Fibroblast of the aortic adventitia (primary cell): ENCODE results near the gene AGBL4. TPM values are rescaled to one million over a fixed set of nuclear protein-coding genes. Genes with fewer than 3 reads are reported as not detected.

Experiments used
- DNase-seq: peaks from one replicate; pipeline ENCODE4 v3.0.0-alpha.2; 2010; ENCODE audit warnings: low read depth
- H3K4me3 ChIP-seq: 2 replicates; pipeline ENCODE4 v1.5.1; 2011; ENCODE audit warnings: low read depth, mild to moderate bottlenecking, control low read depth, low read length, moderate library complexity
- total RNA-seq: library from RNA; depleted of rRNA; stranded (reverse); fragments of >200 nt; gene quantifications from 2 replicates; pipeline ENCODE4 v1.2.3, GENCODE V29; 2012; ENCODE audit warnings: low replicate concordance
- TF ChIP-seq, protein P1 (sequence below): IDR thresholded peaks from 2 replicates; pipeline ENCODE4 v1.5.1; 2011; ENCODE audit warnings: mild to moderate bottlenecking, low read length, control low read depth, inconsistent platforms; ENCODE audit not compliant: insufficient read depth

Gene AGBL4
- total RNA-seq, 1 donor = not detected

DNA sequence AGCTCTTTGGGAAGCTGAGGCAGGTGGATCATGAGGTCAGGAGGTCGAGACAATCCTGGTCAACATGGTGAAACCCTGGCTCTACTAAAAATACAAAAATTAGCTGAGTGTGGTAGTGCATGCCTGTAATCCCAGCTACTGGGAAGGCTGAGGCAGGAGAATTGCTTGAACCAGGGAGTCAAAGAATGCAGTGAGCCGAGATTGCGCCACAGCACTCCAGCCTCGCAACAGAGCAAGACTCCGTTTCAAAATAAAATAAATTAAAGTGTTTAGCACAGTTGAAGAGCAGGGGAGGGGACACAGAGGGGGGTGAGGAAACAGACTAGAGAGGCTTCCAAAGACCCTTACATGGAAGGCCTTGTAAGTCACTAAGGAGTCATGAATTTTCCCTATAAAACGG, 1420.5 kb downstream of the AGBL4 start:
- no peak for DNase-seq
- TF ChIP-seq, protein P1, sequence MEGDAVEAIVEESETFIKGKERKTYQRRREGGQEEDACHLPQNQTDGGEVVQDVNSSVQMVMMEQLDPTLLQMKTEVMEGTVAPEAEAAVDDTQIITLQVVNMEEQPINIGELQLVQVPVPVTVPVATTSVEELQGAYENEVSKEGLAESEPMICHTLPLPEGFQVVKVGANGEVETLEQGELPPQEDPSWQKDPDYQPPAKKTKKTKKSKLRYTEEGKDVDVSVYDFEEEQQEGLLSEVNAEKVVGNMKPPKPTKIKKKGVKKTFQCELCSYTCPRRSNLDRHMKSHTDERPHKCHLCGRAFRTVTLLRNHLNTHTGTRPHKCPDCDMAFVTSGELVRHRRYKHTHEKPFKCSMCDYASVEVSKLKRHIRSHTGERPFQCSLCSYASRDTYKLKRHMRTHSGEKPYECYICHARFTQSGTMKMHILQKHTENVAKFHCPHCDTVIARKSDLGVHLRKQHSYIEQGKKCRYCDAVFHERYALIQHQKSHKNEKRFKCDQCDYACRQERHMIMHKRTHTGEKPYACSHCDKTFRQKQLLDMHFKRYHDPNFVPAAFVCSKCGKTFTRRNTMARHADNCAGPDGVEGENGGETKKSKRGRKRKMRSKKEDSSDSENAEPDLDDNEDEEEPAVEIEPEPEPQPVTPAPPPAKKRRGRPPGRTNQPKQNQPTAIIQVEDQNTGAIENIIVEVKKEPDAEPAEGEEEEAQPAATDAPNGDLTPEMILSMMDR = no peak
- no peak overlapping the region for H3K4me3 ChIP-seq

DNA sequence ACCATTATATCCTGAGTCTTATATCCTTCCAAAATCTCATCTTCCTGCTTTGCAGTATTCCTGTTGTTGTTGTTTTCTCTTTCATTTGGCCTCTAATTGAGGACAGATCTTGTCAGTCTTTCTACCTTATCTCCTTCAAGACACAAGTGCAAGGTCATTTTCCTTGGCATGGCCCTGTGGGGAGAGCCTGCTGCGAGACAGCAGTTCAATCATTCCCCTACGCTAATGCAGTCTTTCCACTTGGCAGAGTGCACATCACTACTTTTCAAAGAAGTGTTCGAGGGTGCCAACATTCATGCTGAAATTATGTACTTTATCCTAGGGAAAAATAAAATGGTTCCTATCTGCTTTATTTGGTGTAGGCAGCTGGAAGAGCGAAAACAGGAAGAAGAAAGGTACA, 1421.4 kb downstream of the AGBL4 start:
- TF ChIP-seq, protein P1 = no peak

DNA sequence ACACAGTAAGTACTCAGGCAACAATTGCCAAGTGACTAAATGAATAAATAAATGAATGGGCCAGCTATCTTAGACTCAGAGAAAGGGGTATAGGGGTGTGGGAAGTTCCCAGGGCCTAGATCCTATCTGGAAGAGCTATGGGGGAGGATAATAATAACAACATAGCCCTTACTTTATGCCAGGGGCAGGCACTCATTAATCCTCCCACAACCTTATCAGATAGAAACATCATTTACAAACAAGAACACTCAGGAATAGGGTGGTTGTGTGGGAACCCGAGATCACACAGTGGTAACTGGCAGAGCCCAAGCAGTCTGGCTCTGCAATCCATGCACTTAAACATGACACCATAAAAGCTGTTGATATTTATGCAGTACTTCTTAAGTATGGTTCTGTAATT, 1423.6 kb downstream of the AGBL4 start:
- DNase-seq = no peak
- H3K4me3 ChIP-seq = no peak overlapping the region
- TF ChIP-seq, protein P1 = no peak

More for the DNA sequence above, 1421.4 kb downstream of the AGBL4 start:
- no peak overlapping the region for H3K4me3 ChIP-seq
- DNase-seq = no peak

DNA sequence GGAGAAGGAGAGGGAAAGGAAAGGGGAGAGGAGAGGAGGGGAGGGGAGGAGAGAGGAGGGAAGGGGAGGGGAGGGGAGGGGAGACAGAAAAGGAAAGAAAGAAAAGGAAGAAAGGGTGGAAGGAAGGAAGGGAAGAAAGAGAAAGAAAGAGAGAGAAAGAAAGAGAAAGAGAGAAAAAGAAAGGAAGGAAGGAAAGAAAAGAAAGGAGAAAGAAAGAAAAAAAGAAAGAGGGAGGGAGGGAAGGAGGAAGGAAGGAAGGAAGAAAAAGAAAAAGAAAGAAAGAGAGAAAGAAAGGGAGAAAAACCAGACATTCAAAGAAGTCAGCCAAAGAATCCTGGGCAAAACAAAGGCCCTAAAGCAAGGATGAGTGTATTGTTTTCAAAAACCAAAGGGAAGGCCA, 1426.1 kb downstream of the AGBL4 start:
- H3K4me3 ChIP-seq = no peak overlapping the region
- TF ChIP-seq, protein P1 = no peak
- no peak for DNase-seq

DNA sequence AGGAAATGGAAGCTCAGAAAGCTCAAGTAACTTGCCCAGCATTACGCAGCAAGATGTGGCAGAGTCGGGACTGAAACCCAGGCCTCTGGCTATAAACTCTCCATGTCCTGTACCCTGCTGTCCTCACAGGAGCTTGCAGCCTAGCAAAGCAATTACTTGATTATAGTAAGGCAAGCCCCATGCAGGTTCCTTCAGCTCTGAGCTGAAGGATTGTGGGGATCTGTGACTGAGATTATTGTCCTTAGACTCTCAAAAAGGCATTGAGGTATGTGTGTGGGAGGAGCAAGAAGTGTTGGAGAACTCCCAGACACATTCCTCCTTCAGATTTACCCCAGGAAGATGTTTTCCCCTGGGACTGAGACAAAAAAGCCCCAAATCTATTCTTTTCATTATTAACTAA, 1427.7 kb downstream of the AGBL4 start:
- TF ChIP-seq, protein P1 = no peak
- H3K4me3 ChIP-seq = no peak overlapping the region
- DNase-seq = no peak

DNA sequence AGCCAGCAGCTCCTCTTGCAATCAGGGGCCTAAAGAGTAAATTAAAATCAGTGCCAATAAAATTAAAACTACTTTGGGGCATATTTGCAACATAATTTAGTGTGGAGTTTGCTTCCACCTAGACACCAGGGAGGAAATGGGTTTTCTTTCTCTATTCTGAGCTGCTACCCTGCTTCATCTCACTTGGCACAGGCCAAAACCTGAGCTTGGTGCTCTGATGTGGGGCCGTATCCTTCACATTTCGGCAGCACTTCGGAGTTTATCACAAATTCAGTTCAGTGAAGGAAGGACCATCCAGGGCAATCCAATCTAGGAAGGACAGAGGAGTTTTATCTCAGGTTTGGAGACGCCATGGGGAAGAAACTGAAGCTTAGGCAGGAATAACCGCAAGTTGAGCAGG, 1428.1 kb downstream of the AGBL4 start:
- no peak for DNase-seq
- no peak overlapping the region for H3K4me3 ChIP-seq
- TF ChIP-seq, protein P1 = no peak

DNA sequence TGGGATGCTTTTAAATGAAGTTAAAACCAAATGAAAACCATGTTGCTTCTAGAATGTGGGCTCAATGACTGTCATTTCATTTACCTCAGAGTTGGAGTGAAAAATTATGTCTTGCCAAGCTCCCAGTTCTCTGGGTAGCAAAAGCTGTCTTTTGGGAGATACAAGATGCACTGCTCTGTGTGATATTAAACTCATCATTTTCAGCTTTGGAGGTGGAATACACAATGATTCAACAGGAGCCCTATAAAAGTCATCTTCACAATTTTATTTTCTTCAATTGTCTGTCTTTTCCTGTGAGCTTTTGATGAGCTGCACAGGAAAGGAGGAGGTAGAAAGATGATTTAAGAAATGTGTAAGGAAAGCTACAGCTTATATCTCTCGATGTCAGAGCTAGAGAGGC, 1431.4 kb downstream of the AGBL4 start:
- DNase-seq = no peak
- H3K4me3 ChIP-seq = no peak overlapping the region
- TF ChIP-seq, protein P1 = no peak
